ENCODE measurements around the gene MED15.
A peak's percentile ranks its signal among the peaks of the same experiment; 100 is the strongest.
"Not testable (repeated sequence)": the region's sequence is repeated elsewhere in the genome, so short reads cannot be mapped to it uniquely, and the experiment has no call there.

Gene MED15, protein sequence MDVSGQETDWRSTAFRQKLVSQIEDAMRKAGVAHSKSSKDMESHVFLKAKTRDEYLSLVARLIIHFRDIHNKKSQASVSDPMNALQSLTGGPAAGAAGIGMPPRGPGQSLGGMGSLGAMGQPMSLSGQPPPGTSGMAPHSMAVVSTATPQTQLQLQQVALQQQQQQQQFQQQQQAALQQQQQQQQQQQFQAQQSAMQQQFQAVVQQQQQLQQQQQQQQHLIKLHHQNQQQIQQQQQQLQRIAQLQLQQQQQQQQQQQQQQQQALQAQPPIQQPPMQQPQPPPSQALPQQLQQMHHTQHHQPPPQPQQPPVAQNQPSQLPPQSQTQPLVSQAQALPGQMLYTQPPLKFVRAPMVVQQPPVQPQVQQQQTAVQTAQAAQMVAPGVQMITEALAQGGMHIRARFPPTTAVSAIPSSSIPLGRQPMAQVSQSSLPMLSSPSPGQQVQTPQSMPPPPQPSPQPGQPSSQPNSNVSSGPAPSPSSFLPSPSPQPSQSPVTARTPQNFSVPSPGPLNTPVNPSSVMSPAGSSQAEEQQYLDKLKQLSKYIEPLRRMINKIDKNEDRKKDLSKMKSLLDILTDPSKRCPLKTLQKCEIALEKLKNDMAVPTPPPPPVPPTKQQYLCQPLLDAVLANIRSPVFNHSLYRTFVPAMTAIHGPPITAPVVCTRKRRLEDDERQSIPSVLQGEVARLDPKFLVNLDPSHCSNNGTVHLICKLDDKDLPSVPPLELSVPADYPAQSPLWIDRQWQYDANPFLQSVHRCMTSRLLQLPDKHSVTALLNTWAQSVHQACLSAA

DNA sequence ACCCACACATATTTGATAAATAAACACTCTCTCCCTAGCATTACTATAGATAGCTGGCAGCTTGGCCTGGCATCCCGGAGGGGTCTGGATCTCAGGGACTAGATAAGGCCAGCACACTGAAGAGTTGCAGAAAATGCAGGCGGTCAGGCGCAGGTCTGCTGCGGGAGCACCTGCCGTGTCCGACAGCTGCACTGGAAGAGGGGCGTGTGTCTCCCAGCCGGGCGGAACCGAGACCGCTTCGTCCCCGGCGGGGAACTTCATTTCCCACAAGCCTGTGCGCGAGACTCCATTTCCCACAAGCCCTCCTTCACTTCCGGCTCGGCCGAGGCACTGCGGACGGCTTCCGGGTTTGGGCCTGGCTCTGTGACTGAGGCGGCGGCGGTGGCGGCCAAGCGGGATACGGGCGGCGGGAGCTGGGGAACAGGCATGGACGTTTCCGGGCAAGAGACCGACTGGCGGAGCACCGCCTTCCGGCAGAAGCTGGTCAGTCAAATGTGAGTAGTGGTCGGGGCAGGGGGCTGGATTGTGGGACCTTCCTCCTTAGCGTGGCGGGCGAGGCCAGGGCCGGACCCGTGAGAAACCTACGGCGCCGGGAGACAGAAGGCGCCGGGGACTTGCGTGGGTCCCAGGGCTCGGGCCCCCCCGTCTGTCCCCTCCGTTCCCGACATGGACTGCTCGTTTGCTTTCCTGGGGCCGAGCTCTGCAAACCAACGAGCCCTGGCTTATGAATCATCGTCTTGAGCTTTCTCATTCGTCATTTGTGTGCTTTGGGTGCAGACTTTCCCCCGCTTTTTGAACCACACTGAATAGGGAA is at the start of gene MED15:
MED15 (plus strand) TSS at position 358 of the 814 bp plus-strand sequence; CDS start at position 427, 69 bp downstream.
- DNase-seq = peak; percentile 3

DNA sequence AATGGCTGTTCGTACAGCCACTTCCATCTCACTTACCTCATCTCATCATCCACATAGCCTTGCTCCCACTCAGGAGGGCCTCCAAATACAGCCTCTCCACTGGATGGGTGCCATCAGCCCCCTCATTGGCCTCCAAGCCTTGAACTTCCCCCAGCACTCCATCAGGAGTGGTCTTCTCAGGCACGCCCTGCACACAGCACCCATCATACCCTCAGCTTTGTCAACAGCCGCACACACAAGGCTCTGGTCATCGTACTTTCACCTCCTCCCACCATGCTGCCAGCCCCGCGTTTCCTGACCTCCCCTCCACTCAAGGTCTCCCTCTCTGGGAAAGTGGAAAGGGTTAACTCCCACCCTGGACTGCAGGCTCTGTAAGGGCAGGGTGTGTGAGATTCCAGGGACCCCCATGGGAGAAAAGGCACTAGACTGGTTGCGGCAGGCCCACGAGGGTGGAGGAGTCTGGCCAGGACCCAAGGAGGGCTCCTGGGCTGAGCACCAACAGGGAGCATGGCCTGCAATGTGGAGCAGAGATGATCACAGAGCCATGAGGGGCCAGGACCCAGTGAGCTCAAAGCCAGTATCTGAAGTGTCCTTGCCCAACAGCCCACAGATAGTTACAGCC is 48.8 kb upstream of the MED15 start:
- no peak for DNase-seq

DNA sequence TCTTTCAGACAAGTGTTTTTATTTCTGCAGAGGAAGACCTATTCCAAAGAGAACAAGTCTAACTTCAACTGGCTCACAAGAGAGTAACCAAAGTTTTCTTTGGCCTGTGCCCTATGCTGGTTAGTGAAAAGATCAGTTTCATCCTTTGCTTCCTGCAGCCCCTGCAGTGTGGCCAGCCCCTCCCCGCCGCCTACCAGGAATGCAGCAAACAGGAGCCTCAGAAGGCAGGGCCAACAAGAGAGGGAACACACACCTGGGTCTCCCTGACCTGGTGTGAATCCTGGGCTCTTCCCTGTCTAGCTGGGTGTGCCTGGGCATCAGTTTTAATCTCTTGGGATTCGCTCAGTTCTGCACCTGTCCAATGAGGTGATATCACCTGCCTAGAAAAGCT is 48.3 kb upstream of the MED15 start:
- DNase-seq = no peak

DNA sequence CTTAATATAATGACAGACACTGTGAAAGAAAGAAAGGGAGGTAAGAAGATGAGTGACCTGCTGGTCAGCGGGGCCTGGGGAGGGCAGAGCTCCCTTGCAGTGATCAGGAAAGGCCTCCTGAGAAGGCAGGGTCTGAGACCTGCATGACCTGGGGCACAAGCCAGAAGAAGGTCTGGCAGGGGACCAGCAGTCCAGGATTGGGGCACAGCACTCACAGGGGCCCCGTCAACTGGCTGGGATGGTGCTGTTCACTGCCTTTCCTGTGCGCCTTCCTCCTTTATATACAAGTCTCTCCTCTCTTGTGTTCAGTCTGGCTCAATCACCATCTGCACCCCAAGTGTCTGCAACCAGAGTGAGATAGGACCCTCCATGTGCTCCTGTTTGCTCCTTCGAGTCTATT is 47.5 kb upstream of the MED15 start:
- no peak for DNase-seq

DNA sequence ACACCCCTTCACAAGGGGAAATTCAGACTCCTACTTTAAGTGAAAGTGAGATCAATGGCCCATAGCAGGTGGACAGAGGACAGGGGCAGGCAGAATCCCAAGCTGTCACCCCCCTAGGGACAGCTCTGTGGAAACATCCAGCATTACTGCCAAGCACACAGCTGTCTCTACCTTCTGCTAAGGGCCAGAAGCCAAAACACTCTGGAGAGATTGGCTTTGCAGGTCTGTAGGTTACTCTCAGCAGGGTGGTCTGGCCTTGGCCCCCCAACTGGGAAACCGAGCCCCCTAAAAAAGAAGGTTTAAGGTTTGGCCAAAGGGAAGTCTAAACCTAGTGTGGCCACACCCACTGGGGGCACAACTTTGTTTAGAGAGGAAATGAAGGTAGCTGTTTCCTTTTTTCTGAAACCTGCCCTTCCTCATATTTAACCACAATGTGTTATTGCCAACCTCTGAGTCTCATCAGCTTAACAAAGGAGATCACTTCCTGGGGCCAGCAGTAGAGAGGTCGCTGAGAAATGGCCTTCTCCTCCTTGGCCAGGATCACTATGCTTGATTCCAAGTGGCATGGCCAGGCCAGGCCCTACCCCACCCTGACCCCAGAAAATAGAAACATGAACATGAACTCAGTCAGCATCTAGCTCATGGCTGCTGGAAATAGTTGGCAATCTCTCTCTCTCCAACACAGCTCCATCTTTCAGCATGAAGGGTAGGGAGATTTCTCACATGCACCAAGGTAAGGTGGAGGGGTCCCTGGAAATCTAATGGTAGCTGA is 43.9 kb upstream of the MED15 start:
- no peak for DNase-seq

DNA sequence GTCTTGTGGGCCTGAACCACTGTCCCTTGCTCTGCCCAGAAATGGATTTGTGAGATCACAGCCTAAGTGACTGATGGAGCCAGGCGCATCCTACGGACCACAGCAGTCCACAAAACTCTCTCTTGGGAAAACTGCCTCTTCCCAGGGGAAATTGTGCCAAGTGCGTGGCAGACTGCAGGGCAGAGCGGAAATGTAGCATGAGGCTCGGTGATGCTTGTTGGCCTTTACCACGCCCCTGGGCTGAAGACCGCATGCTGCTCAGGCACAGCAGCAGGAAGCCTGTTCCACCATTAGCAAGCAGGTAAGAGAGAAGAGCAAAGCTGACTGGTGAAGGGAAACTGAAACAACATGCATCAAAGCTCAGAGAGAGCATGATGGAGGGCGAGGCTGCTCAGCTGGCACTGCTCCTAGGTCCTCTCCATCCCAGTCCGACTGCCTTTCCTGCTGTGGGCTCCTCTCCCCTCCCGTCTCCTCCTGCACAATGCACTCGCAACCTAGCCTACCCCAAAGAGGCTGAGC is 43.3 kb upstream of the MED15 start:
- DNase-seq = no peak

DNA sequence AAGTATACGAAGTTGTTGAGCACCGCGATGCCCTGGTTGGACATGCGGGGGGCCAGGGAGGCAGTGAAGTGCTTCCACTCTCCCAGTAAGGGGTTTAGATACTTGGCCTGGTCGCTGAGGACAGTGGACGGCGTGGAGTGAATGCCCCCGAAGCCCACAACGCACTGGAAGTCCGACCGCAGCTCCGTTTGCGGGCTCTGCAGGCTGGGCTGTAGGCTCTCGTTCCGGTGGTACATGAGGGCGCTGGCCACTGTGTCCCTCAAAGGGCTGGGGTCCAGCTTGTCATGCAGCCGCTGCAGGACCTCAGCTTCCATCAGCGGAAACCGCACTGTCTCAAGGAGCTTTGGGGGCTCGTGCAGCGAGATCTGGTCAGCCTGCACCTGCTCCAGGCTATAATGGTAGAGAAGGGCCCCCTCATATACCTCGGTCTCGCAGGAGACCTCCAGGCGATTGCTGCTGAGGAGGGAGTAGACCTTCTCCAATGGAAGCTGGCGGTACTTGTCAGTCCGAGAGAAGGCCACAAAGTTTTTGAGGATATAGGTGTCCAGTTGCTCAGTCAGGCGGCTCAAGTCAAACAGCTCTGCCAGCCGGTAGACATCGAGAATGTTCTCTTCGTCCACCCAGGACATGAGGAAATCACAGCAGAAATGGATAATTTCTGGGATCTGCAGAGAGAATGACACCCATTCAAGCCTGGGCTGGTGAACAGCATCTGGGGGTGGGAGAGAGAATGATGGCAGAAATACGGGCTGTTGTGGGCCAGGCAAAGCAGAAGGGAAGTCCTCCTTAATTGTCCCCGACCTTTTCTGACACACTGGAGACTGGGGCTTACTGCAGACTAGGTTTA is 42.3 kb upstream of the MED15 start:
- DNase-seq = no peak

DNA sequence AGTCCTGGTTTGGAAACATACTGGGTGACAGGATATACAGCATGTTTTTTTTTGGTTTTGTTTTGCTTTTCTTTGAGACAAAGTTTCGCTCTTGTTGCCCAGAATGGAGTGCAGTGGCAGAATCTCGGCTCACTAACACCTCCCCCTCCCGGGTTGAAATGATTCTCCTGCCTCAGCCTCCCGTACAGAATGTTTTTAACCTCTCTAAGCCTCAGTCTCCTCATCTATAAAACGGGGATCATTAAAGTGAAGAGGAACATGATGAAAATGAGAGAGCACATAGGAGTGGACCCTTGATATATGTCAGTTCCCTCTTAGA is 41.7 kb upstream of the MED15 start:
- no peak for DNase-seq

DNA sequence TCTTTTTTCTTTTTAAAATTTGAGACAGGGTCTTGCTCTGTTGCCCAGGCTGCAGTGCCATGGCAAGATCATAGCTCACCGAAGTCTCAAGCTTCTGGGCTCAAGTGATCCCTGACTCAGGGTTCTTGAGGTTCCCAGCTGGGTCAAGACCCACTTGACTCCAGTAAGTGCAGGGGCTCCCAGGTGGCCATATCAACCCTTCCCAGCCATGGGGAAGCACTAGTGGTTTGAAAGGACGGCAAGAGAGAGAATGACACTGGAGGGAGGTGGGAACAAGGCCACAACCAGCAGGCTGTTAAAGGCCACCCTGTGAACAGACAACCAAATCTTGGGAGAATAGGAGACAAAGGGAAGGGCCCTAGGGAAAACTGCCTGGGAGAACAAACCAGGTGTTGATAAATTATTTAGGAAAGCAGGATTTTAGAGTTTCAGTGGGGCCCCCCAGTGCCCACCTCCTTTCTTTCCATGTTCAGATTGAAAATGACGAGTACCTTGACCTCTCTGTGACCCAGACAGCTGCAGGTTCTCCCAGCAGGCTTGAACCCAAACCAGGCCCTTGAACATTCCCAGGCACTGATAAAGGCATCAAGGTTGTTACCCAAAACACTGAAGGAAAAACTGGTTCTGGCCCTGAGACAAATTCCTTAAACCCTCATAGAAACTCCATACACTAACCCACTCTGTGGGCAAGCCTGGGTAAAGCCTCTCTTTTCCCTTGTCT is 40.6 kb upstream of the MED15 start:
- DNase-seq = no peak

DNA sequence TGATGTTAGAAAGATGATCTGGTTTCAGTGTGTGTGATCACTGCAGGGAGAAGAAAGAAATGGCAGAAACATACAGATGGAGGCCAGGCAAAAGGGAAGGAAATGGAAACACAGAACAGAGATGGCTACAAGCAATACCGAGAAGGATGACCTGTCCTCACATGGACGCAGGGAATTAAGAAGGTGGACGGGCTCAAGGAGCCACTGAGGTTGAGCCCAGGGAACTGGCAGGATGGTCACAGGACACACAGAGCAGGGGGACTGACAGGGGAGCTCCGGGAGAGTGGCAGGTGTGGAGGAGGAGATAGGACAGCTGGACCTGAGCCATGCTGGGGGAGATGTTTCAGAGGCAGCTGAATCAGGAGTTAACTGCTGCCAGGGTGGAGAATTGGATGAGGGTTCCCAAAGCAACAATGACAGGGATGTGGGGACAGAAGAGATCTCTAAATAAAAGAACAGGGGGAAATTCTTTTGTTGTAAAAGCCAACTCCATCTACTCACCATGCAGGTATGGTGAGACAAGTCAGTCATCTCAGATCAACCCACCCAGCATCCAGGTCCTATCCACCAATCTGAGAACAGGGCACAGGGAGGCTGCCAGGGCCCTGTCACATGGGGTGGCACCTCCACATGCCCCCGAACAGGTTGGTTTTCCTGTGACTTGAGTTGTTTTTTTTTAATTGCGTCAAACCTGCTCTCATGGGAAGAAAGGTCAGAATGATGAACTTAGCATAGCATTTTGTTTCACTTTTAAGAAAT is 38.1 kb upstream of the MED15 start:
- no peak for DNase-seq

DNA sequence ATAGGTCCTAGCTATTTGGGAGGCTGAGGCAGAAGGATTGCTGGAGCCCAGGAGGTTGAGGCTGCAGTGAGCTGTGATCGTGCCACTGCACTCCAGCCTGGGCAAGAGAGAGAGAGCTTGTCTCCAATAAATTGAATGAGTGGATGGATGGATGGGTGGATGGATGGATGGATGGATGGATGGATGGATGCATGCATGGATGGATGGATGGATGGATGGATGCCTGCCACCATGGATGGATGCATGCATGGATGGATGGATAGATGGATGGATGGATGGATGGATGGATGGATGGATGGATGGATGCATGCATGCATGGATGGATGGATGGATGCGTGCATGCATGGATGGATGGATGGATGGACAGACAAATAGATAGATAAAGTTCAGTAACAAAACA is 36.9 kb upstream of the MED15 start:
- not testable (repeated sequence) for DNase-seq

DNA sequence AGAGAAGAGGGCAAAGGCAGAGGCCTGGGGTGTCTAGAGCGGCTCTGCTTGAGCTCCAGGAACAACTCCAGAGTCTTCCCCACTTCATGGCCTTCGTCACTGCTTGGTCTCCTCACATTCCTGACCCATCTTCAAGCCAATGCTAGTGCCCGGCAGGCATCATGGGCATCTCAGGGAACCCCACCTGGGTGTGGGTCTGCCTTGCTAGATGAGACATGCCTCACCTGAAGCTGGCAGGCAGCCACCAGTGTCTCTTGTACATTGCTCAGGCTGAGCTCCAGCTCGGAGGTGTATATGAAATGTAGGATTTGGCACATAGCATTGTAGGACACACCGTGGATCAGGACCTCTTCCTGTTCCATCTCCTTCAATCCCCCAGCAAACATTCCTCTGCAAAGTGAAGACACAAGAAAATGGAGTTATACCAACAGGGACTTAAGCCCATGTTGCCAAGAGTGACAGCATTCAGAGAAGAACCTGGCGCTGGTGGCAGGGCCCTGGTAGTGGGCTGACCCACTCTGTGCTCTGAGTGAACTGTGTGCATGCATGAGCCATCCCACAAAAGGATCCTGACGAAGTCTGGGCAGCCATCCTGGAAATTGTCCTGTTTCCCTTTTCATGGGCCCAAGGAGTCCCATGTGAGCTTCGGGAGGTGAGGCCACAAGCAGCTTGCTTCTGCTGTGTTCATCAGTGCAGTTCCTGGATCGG is 36.1 kb upstream of the MED15 start:
- DNase-seq = no peak

DNA sequence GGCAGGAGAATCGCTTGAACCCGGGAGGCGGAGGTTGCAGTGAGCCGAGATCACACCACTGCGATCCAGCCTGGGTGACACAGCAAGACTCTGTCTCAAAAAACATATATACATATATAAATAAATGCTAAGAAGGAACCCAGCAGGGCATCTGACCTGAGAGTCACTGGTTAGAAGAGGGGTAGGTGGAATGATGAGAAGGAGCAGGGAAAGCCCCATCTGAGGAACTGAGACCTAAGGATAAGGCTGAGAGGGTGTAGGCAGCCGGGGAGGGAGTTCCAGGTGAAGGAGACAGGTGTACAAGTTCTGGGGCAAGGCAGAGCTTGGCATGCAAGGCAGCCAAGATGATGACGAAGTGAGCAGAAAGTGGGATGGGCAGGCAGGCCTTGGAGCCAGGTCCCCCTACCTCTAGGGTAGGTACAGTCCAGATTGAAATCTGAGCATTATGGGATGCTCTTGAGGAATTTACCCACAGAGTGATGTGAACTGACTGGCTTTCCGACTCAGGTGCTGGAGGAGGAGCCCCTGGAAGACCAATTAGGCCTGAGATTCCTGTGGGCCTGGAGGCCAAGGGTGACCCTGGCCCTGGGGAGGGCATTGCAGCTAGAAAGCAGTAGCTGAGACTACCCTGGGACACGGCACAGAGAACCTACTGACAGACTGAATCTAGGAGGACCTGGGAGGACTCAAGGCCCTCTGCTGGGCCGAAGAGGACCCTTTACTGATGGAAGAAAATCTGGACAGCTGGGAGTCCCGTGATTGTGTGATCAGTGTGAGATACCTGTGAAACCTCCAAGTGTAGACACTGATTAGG is 34.6 kb upstream of the MED15 start:
- no peak for DNase-seq

DNA sequence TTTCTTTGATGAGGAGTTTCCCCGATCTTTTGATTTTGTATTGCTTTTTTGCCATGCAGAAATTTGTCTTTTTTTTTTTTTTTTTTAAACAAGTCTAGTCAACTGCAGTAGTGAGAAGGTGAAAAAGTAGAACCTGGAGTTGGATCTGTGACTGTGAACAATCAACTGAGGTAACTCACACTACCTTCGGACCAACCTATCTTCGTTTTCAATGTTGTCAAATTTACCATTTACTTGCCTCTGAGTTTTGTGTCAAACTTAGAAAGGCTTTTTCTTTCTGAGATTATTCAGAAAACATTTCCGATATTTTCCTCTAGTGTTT is 32.3 kb upstream of the MED15 start:
- no peak for DNase-seq

DNA sequence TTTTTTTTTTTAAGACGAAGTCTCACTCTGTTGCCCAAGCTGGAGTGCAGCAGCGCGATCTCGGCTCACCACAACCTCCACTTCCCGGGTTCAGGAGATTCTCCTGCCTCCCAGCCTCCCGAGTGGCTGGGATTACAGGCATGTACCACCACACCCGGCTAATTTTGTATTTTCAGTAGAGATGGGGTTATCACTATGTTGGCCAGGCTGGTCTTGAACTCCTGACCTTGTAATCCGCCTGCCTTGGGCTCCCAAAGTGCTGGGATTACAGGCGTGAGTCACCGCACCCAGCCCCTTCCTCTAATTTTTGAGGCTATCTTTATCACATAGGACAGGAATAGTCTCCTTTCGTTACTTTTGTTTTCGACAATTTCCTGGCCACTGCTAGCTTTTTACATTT is 31.8 kb upstream of the MED15 start:
- not testable (repeated sequence) for DNase-seq

DNA sequence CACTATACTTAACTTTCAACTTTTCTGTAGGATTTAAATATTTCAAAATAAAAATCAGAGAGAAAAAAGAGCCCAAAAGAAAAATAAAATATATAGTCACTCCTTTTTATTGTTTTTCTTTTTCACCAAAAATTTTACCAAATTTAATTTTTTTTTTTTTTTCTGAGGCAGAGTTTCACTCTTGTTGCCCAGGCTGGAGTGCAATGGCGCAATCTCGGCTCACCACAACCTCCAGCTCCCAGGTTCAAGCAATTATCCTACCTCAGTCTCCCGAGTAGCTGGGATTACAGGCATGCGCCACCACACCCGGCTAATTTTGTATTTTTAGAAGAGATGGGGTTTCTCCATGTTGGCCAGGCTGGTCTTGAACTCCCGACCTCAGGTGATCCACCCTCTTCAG is 29.4 kb upstream of the MED15 start:
- not testable (repeated sequence) for DNase-seq

DNA sequence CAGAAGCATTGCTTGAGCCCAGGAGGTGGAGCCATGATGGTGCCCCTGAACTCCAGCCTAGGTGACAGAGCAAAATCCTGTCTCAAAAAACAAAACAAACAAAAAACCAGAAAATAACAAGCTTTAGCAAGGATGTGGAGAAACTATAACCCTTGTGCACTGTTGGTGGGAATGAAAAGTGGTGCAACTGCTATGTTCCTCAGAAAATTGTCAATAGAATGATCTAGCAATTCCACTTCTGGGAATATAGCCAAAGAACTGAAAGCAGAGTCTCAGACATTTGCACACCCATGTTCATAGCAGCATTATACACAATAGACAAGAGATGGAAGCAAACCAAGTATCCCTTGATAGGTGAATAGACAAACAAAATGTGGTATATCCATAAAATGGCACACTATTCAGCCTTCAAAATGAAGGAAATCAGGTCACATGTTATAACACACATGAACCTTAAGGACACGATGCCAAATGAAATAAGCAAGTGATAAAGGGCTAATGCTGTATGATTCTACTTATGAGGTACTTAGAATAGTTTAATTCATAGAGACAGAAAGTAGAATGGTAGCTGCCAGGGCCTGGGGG is 27.7 kb upstream of the MED15 start:
- no peak for DNase-seq

DNA sequence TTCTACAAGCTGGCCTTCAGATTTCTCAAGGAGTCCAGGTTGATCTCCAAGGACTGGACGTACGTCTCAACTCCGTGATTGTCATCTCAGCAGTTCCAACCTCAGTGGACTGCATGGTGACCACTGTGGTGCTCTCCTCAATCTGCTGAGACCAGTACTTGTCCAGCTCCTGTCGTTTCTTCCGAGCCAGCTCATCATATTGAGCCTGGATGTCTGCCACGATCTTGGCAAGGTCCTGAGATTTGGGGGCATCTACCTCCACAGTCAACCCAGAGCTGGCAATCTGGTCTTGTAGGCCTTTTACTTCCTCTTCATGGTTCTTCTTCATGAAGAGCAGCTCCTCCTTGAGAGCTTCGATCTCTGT is 24.3 kb upstream of the MED15 start:
- DNase-seq = not testable (repeated sequence)

Data from NCI-H1417 treated with DMSO at 0.1 percent for 48 hours (cell line).